NCI-H1105 treated with DMSO at 0.1 percent for 48 hours (cell line): ENCODE measurements around the gene RHOD.

Experiments
- DNase-seq: peaks from one replicate; lab custom pipeline; 2025; lab: John Stamatoyannopoulos, UW

RHOD gene

GRCh38 chr11:67032830-67033551 lies 23.7 kb upstream of the RHOD start:
- no peak for DNase-seq

- no peak for DNase-seq
Measured at GRCh38 chr11:67033661-67034166, 22.9 kb upstream of the RHOD start.

- no peak for DNase-seq
Measured at GRCh38 chr11:67034350-67034749, 22.3 kb upstream of the RHOD start.

- DNase-seq: no peak
Measured at GRCh38 chr11:67040147-67040546, 16.5 kb upstream of the RHOD start.

GRCh38 chr11:67041602-67042001 lies 15.0 kb upstream of the RHOD start:
- no peak for DNase-seq

GRCh38 chr11:67043572-67044349 lies 12.9 kb upstream of the RHOD start:
- DNase-seq: no peak

- no peak for DNase-seq
Measured at GRCh38 chr11:67044496-67044895, 12.2 kb upstream of the RHOD start.

GRCh38 chr11:67045314-67045713 lies 11.3 kb upstream of the RHOD start:
- DNase-seq: no peak

- no peak for DNase-seq
Measured at GRCh38 chr11:67048515-67049130, 8.0 kb upstream of the RHOD start.

- no peak for DNase-seq
Measured at GRCh38 chr11:67050139-67050538, 6.5 kb upstream of the RHOD start.

GRCh38 chr11:67051180-67051893 lies 5.3 kb upstream of the RHOD start:
- no peak for DNase-seq

- DNase-seq: no peak
Measured at GRCh38 chr11:67051945-67052488, 4.6 kb upstream of the RHOD start.

GRCh38 chr11:67052891-67053290 lies 3.8 kb upstream of the RHOD start:
- no peak for DNase-seq

GRCh38 chr11:67053896-67054329 lies 2.7 kb upstream of the RHOD start:
- peak; percentile 16 for DNase-seq

- DNase-seq: no peak
Measured at GRCh38 chr11:67054346-67054835, 2.3 kb upstream of the RHOD start.

- DNase-seq: peak; percentile 77
Measured at GRCh38 chr11:67054836-67055523, 1.7 kb upstream of the RHOD start.

- no peak for DNase-seq
Measured at GRCh38 chr11:67055812-67056211, 835 bp upstream of the RHOD start.

GRCh38 chr11:67057205-67057672 lies 592 bp downstream of the RHOD start:
- DNase-seq: no peak

GRCh38 chr11:67058506-67058905 lies 1.9 kb downstream of the RHOD start:
- DNase-seq: no peak

GRCh38 chr11:67059671-67060070 lies 3.0 kb downstream of the RHOD start:
- DNase-seq: no peak

GRCh38 chr11:67060111-67060522 lies 3.5 kb downstream of the RHOD start:
- no peak for DNase-seq
